COR-L47 (cell line): ENCODE data around the gene SHLD3.
"Not testable (repeated sequence)": the region's sequence is repeated elsewhere in the genome, so short reads cannot be mapped to it uniquely, and the experiment has no call there.

Source experiments
- DNase-seq: peaks from one replicate; lab custom pipeline; 2025; lab: John Stamatoyannopoulos, UW

The SHLD3 gene

GRCh38 chr5:65624571-65625555 is at the start of gene SHLD3, which contains the start of gene TRAPPC13:
Gene SHLD3, plus strand, starts transcription at chr5:65625027. Its CDS starts 4,561 bp downstream, at chr5:65629588.
Gene TRAPPC13, plus strand, starts transcription at chr5:65625027. Its CDS starts 34 bp downstream, at chr5:65625061.
- DNase-seq = peak; percentile 90

GRCh38 chr5:65577141-65577540 is 47.7 kb upstream of the SHLD3 start:
- DNase-seq = no peak

GRCh38 chr5:65588694-65589093 is 36.1 kb upstream of the SHLD3 start:
- DNase-seq = no peak

- DNase-seq = not testable (repeated sequence)
Observed at GRCh38 chr5:65601761-65602160, 23.1 kb upstream of the SHLD3 start.

- DNase-seq = no peak
Observed at GRCh38 chr5:65611524-65611923, 13.3 kb upstream of the SHLD3 start.

GRCh38 chr5:65612298-65612907 is 12.4 kb upstream of the SHLD3 start:
- no peak for DNase-seq

- no peak for DNase-seq
Observed at GRCh38 chr5:65620021-65620420, 4.8 kb upstream of the SHLD3 start.

- DNase-seq = not testable (repeated sequence)
Observed at GRCh38 chr5:65621961-65622360, 2.9 kb upstream of the SHLD3 start.

- DNase-seq = no peak
Observed at GRCh38 chr5:65623482-65623881, 1.3 kb upstream of the SHLD3 start.

- DNase-seq = peak; percentile 91
Observed at GRCh38 chr5:65624025-65624570, 729 bp upstream of the SHLD3 start, which contains the start of gene TRIM23. Gene TRIM23, minus strand, starts transcription at chr5:65624333. Its CDS starts 59 bp downstream, at chr5:65624274.

GRCh38 chr5:65625743-65626142 is 916 bp downstream of the SHLD3 start:
- DNase-seq = no peak

- DNase-seq = no peak
Observed at GRCh38 chr5:65630981-65631380, 6.2 kb downstream of the SHLD3 start.

GRCh38 chr5:65640240-65640639 is 15.4 kb downstream of the SHLD3 start:
- DNase-seq = no peak

- DNase-seq = no peak
Observed at GRCh38 chr5:65646938-65647337, 22.1 kb downstream of the SHLD3 start.

GRCh38 chr5:65647941-65648340 is 23.1 kb downstream of the SHLD3 start:
- no peak for DNase-seq

GRCh38 chr5:65651144-65651543 is 26.3 kb downstream of the SHLD3 start:
- no peak for DNase-seq

- DNase-seq = no peak
Observed at GRCh38 chr5:65654713-65655112, 29.9 kb downstream of the SHLD3 start.

GRCh38 chr5:65663804-65664521 is 39.1 kb downstream of the SHLD3 start:
- DNase-seq = no peak

- no peak for DNase-seq
Observed at GRCh38 chr5:65668696-65669095, 43.9 kb downstream of the SHLD3 start.

- DNase-seq = no peak
Observed at GRCh38 chr5:65672796-65673195, 48.0 kb downstream of the SHLD3 start.

- DNase-seq = no peak
Observed at GRCh38 chr5:65674749-65675148, 49.9 kb downstream of the SHLD3 start.

- DNase-seq = not testable (repeated sequence)
Observed at GRCh38 chr5:65676056-65676455, 51.2 kb downstream of the SHLD3 start.
